Neuron (in vitro differentiated cells): ENCODE measurements around the gene FBLN1.

Experiments used
- H2AFZ ChIP-seq: one replicate; pipeline ENCODE4 v1.6.1; 2013; ENCODE audit warnings: low read depth, mild to moderate bottlenecking, inconsistent platforms, low read length, moderate library complexity
- H3K27me3 ChIP-seq: one replicate; pipeline ENCODE4 v1.6.1; 2013; ENCODE audit warnings: low read length; ENCODE audit not compliant: insufficient read depth
- H3K36me3 ChIP-seq: one replicate; pipeline ENCODE4 v1.6.1; 2013; ENCODE audit warnings: low read length; ENCODE audit not compliant: insufficient read depth
- H3K4me1 ChIP-seq: one replicate; pipeline ENCODE4 v1.6.1; 2013; ENCODE audit warnings: low read length; ENCODE audit not compliant: insufficient read depth
- H3K4me3 ChIP-seq: 2 replicates; pipeline ENCODE4 v1.5.1; 2013; ENCODE audit warnings: mild to moderate bottlenecking, low read length, moderate library complexity
- H3K9me3 ChIP-seq: one replicate; pipeline ENCODE4 v1.6.1; 2013; ENCODE audit warnings: low read length

The FBLN1 gene

GRCh38 chr22:45468872-45469271, 33.8 kb upstream of the FBLN1 start:
- H3K4me3 ChIP-seq: no peak overlapping the region
- no peaks in the 10 kb centered on the region for H3K36me3 ChIP-seq
- H3K27me3 ChIP-seq: no peaks in the 10 kb centered on the region
- no peak overlapping the region for H2AFZ ChIP-seq
- H3K9me3 ChIP-seq: peaks cover 3% of the 10 kb centered on the region
- H3K4me1 ChIP-seq: peaks cover 5% of the 10 kb centered on the region

- peaks cover 3% of the 10 kb centered on the region for H3K9me3 ChIP-seq
- H3K36me3 ChIP-seq: no peaks in the 10 kb centered on the region
- no peak overlapping the region for H2AFZ ChIP-seq
- H3K4me3 ChIP-seq: no peak overlapping the region
- peaks cover 5% of the 10 kb centered on the region for H3K4me1 ChIP-seq
- H3K27me3 ChIP-seq: peaks cover 2% of the 10 kb centered on the region
These were observed 33.2 kb upstream of the FBLN1 start for GRCh38 chr22:45469281-45470073.

GRCh38 chr22:45470871-45471270, 31.8 kb upstream of the FBLN1 start:
- peaks cover 3% of the 10 kb centered on the region for H3K9me3 ChIP-seq
- H3K36me3 ChIP-seq: no peaks in the 10 kb centered on the region
- no peak overlapping the region for H2AFZ ChIP-seq
- H3K4me1 ChIP-seq: peaks cover 5% of the 10 kb centered on the region
- no peak overlapping the region for H3K4me3 ChIP-seq
- H3K27me3 ChIP-seq: peaks cover 2% of the 10 kb centered on the region

GRCh38 chr22:45472426-45472825, 30.3 kb upstream of the FBLN1 start:
- Histone ChIP-seq H3K36me3 (no peaks in the 10 kb centered on the region), H3K9me3 (peaks cover 3% of the 10 kb centered on the region), H3K4me3 (no peak overlapping the region), H3K4me1 (peaks cover 5% of the 10 kb centered on the region), H3K27me3 (peaks cover 2% of the 10 kb centered on the region), H2AFZ (no peak overlapping the region)

GRCh38 chr22:45473626-45474237, 29.0 kb upstream of the FBLN1 start:
- Histone ChIP-seq H3K4me1 (peaks cover 5% of the 10 kb centered on the region), H3K9me3 (no peaks in the 10 kb centered on the region), H2AFZ (no peak overlapping the region), H3K27me3 (peaks cover 2% of the 10 kb centered on the region), H3K36me3 (no peaks in the 10 kb centered on the region), H3K4me3 (no peak overlapping the region)

GRCh38 chr22:45475063-45475747, 27.5 kb upstream of the FBLN1 start:
- Histone ChIP-seq H3K27me3 (peaks cover 2% of the 10 kb centered on the region), H3K4me1 (peaks cover 3% of the 10 kb centered on the region), H2AFZ (no peak overlapping the region), H3K36me3 (no peaks in the 10 kb centered on the region), H3K4me3 (no peak overlapping the region), H3K9me3 (no peaks in the 10 kb centered on the region)

GRCh38 chr22:45475851-45476514, 26.7 kb upstream of the FBLN1 start:
- Histone ChIP-seq H3K27me3 (peaks cover 2% of the 10 kb centered on the region), H3K36me3 (no peaks in the 10 kb centered on the region), H3K9me3 (no peaks in the 10 kb centered on the region), H3K4me3 (no peak overlapping the region), H2AFZ (no peak overlapping the region), H3K4me1 (peaks cover 3% of the 10 kb centered on the region)

- Histone ChIP-seq H2AFZ (no peak overlapping the region), H3K36me3 (no peaks in the 10 kb centered on the region), H3K9me3 (no peaks in the 10 kb centered on the region), H3K4me1 (peaks cover 3% of the 10 kb centered on the region), H3K4me3 (no peak overlapping the region), H3K27me3 (peaks cover 2% of the 10 kb centered on the region)
These were observed 25.9 kb upstream of the FBLN1 start for GRCh38 chr22:45476814-45477213.

GRCh38 chr22:45477366-45478107, 25.1 kb upstream of the FBLN1 start:
- H3K4me3 ChIP-seq: no peak overlapping the region
- H3K4me1 ChIP-seq: peaks cover 3% of the 10 kb centered on the region
- H2AFZ ChIP-seq: no peak overlapping the region

GRCh38 chr22:45478108-45478771, 24.4 kb upstream of the FBLN1 start:
- Histone ChIP-seq H3K9me3 (no peaks in the 10 kb centered on the region), H3K4me3 (no peak overlapping the region), H3K4me1 (peaks cover 3% of the 10 kb centered on the region), H3K36me3 (no peaks in the 10 kb centered on the region), H3K27me3 (peaks cover 2% of the 10 kb centered on the region), H2AFZ (no peak overlapping the region)

More at GRCh38 chr22:45477366-45478107, 25.1 kb upstream of the FBLN1 start:
- H3K36me3 ChIP-seq: no peaks in the 10 kb centered on the region
- no peaks in the 10 kb centered on the region for H3K9me3 ChIP-seq
- H3K27me3 ChIP-seq: peaks cover 2% of the 10 kb centered on the region

GRCh38 chr22:45480717-45481116, 22.0 kb upstream of the FBLN1 start:
- Histone ChIP-seq H3K36me3 (no peaks in the 10 kb centered on the region), H3K4me1 (peaks cover 3% of the 10 kb centered on the region), H3K9me3 (no peaks in the 10 kb centered on the region), H3K4me3 (no peak overlapping the region), H2AFZ (no peak overlapping the region), H3K27me3 (peaks cover 3% of the 10 kb centered on the region)

- no peak overlapping the region for H2AFZ ChIP-seq
- H3K4me3 ChIP-seq: no peak overlapping the region
- peaks cover 3% of the 10 kb centered on the region for H3K4me1 ChIP-seq
- H3K36me3 ChIP-seq: no peaks in the 10 kb centered on the region
- peaks cover 3% of the 10 kb centered on the region for H3K27me3 ChIP-seq
- no peaks in the 10 kb centered on the region for H3K9me3 ChIP-seq
These were observed 21.0 kb upstream of the FBLN1 start for GRCh38 chr22:45481661-45482060.
